PC-9 (cell line): ENCODE measurements around the gene LAMA5.

Experiments used
- EZH2 ChIP-seq: fragments of 200-600 bp; sonication (generic); IDR thresholded peaks from 2 replicates; pipeline ENCODE4 v1.8.0; 2017; ENCODE audit warnings: antibody characterized with exemption, low read depth
- TF ChIP-seq, protein P1 (sequence below): fragments of 200-600 bp; sonication (generic); conservative IDR thresholded peaks from 2 replicates; pipeline ENCODE4 v1.6.1; 2017; ENCODE audit warnings: mixed run types, antibody characterized with exemption, mild to moderate bottlenecking, moderate library complexity

- TF ChIP-seq, protein P1, sequence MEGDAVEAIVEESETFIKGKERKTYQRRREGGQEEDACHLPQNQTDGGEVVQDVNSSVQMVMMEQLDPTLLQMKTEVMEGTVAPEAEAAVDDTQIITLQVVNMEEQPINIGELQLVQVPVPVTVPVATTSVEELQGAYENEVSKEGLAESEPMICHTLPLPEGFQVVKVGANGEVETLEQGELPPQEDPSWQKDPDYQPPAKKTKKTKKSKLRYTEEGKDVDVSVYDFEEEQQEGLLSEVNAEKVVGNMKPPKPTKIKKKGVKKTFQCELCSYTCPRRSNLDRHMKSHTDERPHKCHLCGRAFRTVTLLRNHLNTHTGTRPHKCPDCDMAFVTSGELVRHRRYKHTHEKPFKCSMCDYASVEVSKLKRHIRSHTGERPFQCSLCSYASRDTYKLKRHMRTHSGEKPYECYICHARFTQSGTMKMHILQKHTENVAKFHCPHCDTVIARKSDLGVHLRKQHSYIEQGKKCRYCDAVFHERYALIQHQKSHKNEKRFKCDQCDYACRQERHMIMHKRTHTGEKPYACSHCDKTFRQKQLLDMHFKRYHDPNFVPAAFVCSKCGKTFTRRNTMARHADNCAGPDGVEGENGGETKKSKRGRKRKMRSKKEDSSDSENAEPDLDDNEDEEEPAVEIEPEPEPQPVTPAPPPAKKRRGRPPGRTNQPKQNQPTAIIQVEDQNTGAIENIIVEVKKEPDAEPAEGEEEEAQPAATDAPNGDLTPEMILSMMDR = no peak
- no peak for TF ChIP-seq EZH2
Measured at GRCh38 chr20:62392621-62393334, 25.7 kb upstream of the LAMA5 start.
